ENCODE data around the gene KCNQ1.

- TF ChIP-seq GATA2 (CRISPR knock-in tag; IDR thresholded peaks at IDR 0.05) (no peak), YY1 (IDR thresholded peaks at IDR 0.05; ENCODE audit: low read depth) (no peak), JUND (IDR thresholded peaks at IDR 0.05) (no peak), EZH2phosphoT487 (IDR thresholded peaks at IDR 0.05; ENCODE audit: borderline replicate concordance, low read depth) (no peak), POLR2AphosphoS5 (IDR thresholded peaks at IDR 0.05; ENCODE audit: low read depth, low read length) (no peak), MXI1 (IDR thresholded peaks at IDR 0.05; ENCODE audit: low read depth, low read length) (no peak), RAD21 (IDR thresholded peaks at IDR 0.05; ENCODE audit: low read length) (no peak)
- TF ChIP-seq, protein P1, sequence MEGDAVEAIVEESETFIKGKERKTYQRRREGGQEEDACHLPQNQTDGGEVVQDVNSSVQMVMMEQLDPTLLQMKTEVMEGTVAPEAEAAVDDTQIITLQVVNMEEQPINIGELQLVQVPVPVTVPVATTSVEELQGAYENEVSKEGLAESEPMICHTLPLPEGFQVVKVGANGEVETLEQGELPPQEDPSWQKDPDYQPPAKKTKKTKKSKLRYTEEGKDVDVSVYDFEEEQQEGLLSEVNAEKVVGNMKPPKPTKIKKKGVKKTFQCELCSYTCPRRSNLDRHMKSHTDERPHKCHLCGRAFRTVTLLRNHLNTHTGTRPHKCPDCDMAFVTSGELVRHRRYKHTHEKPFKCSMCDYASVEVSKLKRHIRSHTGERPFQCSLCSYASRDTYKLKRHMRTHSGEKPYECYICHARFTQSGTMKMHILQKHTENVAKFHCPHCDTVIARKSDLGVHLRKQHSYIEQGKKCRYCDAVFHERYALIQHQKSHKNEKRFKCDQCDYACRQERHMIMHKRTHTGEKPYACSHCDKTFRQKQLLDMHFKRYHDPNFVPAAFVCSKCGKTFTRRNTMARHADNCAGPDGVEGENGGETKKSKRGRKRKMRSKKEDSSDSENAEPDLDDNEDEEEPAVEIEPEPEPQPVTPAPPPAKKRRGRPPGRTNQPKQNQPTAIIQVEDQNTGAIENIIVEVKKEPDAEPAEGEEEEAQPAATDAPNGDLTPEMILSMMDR (IDR thresholded peaks at IDR 0.05): no peak
Observed at GRCh38 chr11:2657697-2658284, 213.0 kb downstream of the KCNQ1 start.

Measured in SK-N-SH (cell line).